Measurements from ENCODE around the gene RIMS1.

The RIMS1 gene

GRCh38 chr6:71886184-71887005, at the start of gene RIMS1:
Gene RIMS1 (plus strand): TSS chr6:71886550. CDS start chr6:71887024, 474 bp downstream.
- DNase-seq, result no peak

- no peak for DNase-seq
Observed at GRCh38 chr6:71851214-71851613, 35.1 kb upstream of the RIMS1 start.

- no peak for DNase-seq
Observed at GRCh38 chr6:71852948-71853347, 33.4 kb upstream of the RIMS1 start.

GRCh38 chr6:71855406-71855805, 30.9 kb upstream of the RIMS1 start:
- no peak for DNase-seq

- no peak for DNase-seq
Observed at GRCh38 chr6:71879016-71879415, 7.3 kb upstream of the RIMS1 start.

GRCh38 chr6:71887006-71887743, 825 bp downstream of the RIMS1 start:
- no peak for DNase-seq

GRCh38 chr6:71887744-71888230, 1.4 kb downstream of the RIMS1 start:
- DNase-seq, result no peak

GRCh38 chr6:71888756-71889340, 2.5 kb downstream of the RIMS1 start:
- no peak for DNase-seq

- DNase-seq, result no peak
Observed at GRCh38 chr6:71889366-71889765, 3.0 kb downstream of the RIMS1 start.

- DNase-seq, result no peak
Observed at GRCh38 chr6:71892641-71893040, 6.3 kb downstream of the RIMS1 start.

- DNase-seq, result no peak
Observed at GRCh38 chr6:71900642-71901041, 14.3 kb downstream of the RIMS1 start.

GRCh38 chr6:71902261-71902660, 15.9 kb downstream of the RIMS1 start:
- no peak for DNase-seq

GRCh38 chr6:71906813-71907212, 20.5 kb downstream of the RIMS1 start:
- DNase-seq, result no peak

- DNase-seq, result no peak
Observed at GRCh38 chr6:71908162-71908765, 21.9 kb downstream of the RIMS1 start.

- no peak for DNase-seq
Observed at GRCh38 chr6:71913444-71914234, 27.3 kb downstream of the RIMS1 start.

GRCh38 chr6:71929047-71929446, 42.7 kb downstream of the RIMS1 start:
- DNase-seq, result no peak

GRCh38 chr6:71933881-71934280, 47.5 kb downstream of the RIMS1 start:
- DNase-seq, result no peak

GRCh38 chr6:71965404-71965803, 79.1 kb downstream of the RIMS1 start:
- DNase-seq, result no peak

- DNase-seq, result no peak
Observed at GRCh38 chr6:71967436-71967835, 81.1 kb downstream of the RIMS1 start.

GRCh38 chr6:71977884-71978283, 91.5 kb downstream of the RIMS1 start:
- DNase-seq, result no peak

GRCh38 chr6:71979911-71980310, 93.6 kb downstream of the RIMS1 start:
- no peak for DNase-seq

GRCh38 chr6:71982389-71982788, 96.0 kb downstream of the RIMS1 start:
- DNase-seq, result no peak
